Neural cell (in vitro differentiated cells): ENCODE data around the gene GDI1. TPM values are rescaled to one million over a fixed set of nuclear protein-coding genes. Genes with fewer than 3 reads are reported as not detected.

Experiments
- H2AFZ ChIP-seq: fragments of 200-600, 300-800 bp; sonication (generic), shearing (Covaris generic); 2 replicates; pipeline ENCODE4 v1.6.0; 2014; ENCODE audit warnings: low read depth, mild to moderate bottlenecking, antibody characterized with exemption, low read length, moderate library complexity
- H3F3A ChIP-seq: fragments of 200-600 bp; shearing (Covaris generic); 2 replicates; pipeline ENCODE4 v1.6.1; 2016; ENCODE audit warnings: mild to moderate bottlenecking, moderate library complexity, mixed read lengths, antibody characterized with exemption, low read length; ENCODE audit not compliant: insufficient read depth, poor library complexity, severe bottlenecking
- H3K27ac ChIP-seq: fragments of 200-600, 300-800 bp; sonication (generic), shearing (Covaris generic); 2 replicates; pipeline ENCODE4 v1.5.1; 2014; ENCODE audit warnings: mild to moderate bottlenecking, low read length, moderate library complexity
- H3K27me3 ChIP-seq: fragments of 300-800, 200-600 bp; sonication (generic), shearing (Covaris generic); 2 replicates; pipeline ENCODE4 v1.6.0; 2014; ENCODE audit warnings: mild to moderate bottlenecking, low read depth, low read length, moderate library complexity; ENCODE audit not compliant: insufficient read depth
- H3K36me3 ChIP-seq: fragments of 300-800, 200-600 bp; sonication (generic), shearing (Covaris generic); 2 replicates; pipeline ENCODE4 v1.5.1; 2014; ENCODE audit warnings: mild to moderate bottlenecking, antibody characterized with exemption, low read length, moderate library complexity; ENCODE audit not compliant: insufficient read depth
- H3K4me2 ChIP-seq: fragments of 300-800, 200-600 bp; sonication (generic), shearing (Covaris generic); 2 replicates; pipeline ENCODE4 v1.6.0; 2014; ENCODE audit warnings: mild to moderate bottlenecking, low read length
- H3K4me3 ChIP-seq: fragments of 300-800, 200-600 bp; sonication (generic), shearing (Covaris generic); 2 replicates; pipeline ENCODE4 v1.5.1; 2014; ENCODE audit warnings: mild to moderate bottlenecking, low read length, moderate library complexity
- H3K79me2 ChIP-seq: fragments of 200-600 bp; shearing (Covaris generic); replicated peaks from 2 replicates; pipeline ENCODE4 v1.6.0; 2014; ENCODE audit warnings: mild to moderate bottlenecking, low read length, moderate library complexity; ENCODE audit not compliant: insufficient read depth
- H3K9ac ChIP-seq: fragments of 300-800, 200-600 bp; sonication (generic), shearing (Covaris generic); 2 replicates; pipeline ENCODE4 v1.6.1; 2016; ENCODE audit warnings: mild to moderate bottlenecking, low read length, mixed read lengths
- H3K9me2 ChIP-seq: fragments of 200-600 bp; shearing (Covaris generic); 2 replicates; pipeline ENCODE4 v1.6.1; 2016; ENCODE audit warnings: mild to moderate bottlenecking, low read length, mixed read lengths; ENCODE audit not compliant: insufficient read depth
- H3K9me3 ChIP-seq: fragments of 200-600, 300-800 bp; sonication (generic), shearing (Covaris generic); 2 replicates; pipeline ENCODE4 v1.6.1; 2016; ENCODE audit warnings: mild to moderate bottlenecking, mixed run types, low read length, moderate library complexity, mixed read lengths
- H4K20me1 ChIP-seq: fragments of 200-600 bp; shearing (Covaris generic); 2 replicates; pipeline ENCODE4 v1.6.1; 2016; ENCODE audit warnings: mild to moderate bottlenecking, mixed run types; ENCODE audit not compliant: insufficient read depth
- CTCF ChIP-seq: fragments of 450-650 bp; IDR thresholded peaks from 2 replicates; pipeline ENCODE4 v1.5.1; 2014; ENCODE audit warnings: antibody characterized with exemption, mild to moderate bottlenecking, moderate library complexity; ENCODE audit not compliant: poor library complexity, severe bottlenecking
- EP300 ChIP-seq: fragments of 450-650 bp; conservative IDR thresholded peaks from 2 replicates; pipeline ENCODE4 v1.6.1; 2014; ENCODE audit warnings: antibody characterized with exemption, mild to moderate bottlenecking, moderate library complexity; ENCODE audit not compliant: poor library complexity, severe bottlenecking
- EZH2 ChIP-seq: fragments of 200-600, 300-800 bp; shearing (Covaris generic), sonication (generic); IDR thresholded peaks from 2 replicates; pipeline ENCODE4 v1.6.1; 2014; ENCODE audit warnings: antibody characterized with exemption, low read length, borderline replicate concordance, mild to moderate bottlenecking; ENCODE audit not compliant: insufficient read depth, poor library complexity, severe bottlenecking
- MXI1 ChIP-seq: fragments of 450-650 bp; conservative IDR thresholded peaks from 2 replicates; pipeline ENCODE4 v1.6.1; 2014; ENCODE audit warnings: antibody characterized with exemption, mild to moderate bottlenecking; ENCODE audit not compliant: poor library complexity, severe bottlenecking
- POLR2AphosphoS5 ChIP-seq: IDR thresholded peaks from 2 replicates; pipeline ENCODE4 v1.6.1; 2012
- RAD21 ChIP-seq: fragments of 450-650 bp; conservative IDR thresholded peaks from 2 replicates; pipeline ENCODE4 v1.6.1; 2014; ENCODE audit warnings: antibody characterized with exemption, mild to moderate bottlenecking, moderate library complexity
- REST ChIP-seq: IDR thresholded peaks from 2 replicates; pipeline ENCODE4 v1.6.1; 2012; ENCODE audit warnings: borderline replicate concordance
- SMC3 ChIP-seq: fragments of 450-650 bp; conservative IDR thresholded peaks from 2 replicates; pipeline ENCODE4 v1.6.1; 2014; ENCODE audit warnings: antibody characterized with exemption, mild to moderate bottlenecking, moderate library complexity; ENCODE audit not compliant: poor library complexity
- TAF1 ChIP-seq: IDR thresholded peaks from 2 replicates; pipeline ENCODE4 v1.6.1; 2012; ENCODE audit warnings: low read depth
- polyA plus RNA-seq: library from polyadenylated mRNA; depleted of rRNA; stranded (reverse); fragments of >200 nt; gene quantifications from 2 replicates; pipeline ENCODE4 v1.2.3, GENCODE V29; 2014

GDI1 gene
- polyA plus RNA-seq, 1 donor from 2014 or later, result 370 TPM

- H3K79me2 ChIP-seq, result no peaks in the 10 kb centered on the region
- no peak overlapping the region for H3K27ac ChIP-seq
- no peaks in the 10 kb centered on the region for H3K9me3 ChIP-seq
- H3K9me2 ChIP-seq, result no peaks in the 10 kb centered on the region
- H3K4me2 ChIP-seq, result no peak overlapping the region
- no peaks in the 10 kb centered on the region for H4K20me1 ChIP-seq
- H3F3A ChIP-seq, result no peaks in the 10 kb centered on the region
- TF ChIP-seq EZH2, result no peak
- TF ChIP-seq TAF1, result no peak
- no peak overlapping the region for H3K9ac ChIP-seq
- no peak overlapping the region for H3K4me3 ChIP-seq
- H3K27me3 ChIP-seq, result no peaks in the 10 kb centered on the region
- H2AFZ ChIP-seq, result no peak overlapping the region
- H3K36me3 ChIP-seq, result no peaks in the 10 kb centered on the region
Measured at GRCh38 chrX:154417157-154417556, 19.8 kb upstream of the GDI1 start.

GRCh38 chrX:154419189-154419588 lies 17.8 kb upstream of the GDI1 start:
- Histone ChIP-seq H3K36me3 (no peaks in the 10 kb centered on the region), H3K27me3 (no peaks in the 10 kb centered on the region), H2AFZ (no peak overlapping the region), H3K4me2 (no peak overlapping the region), H4K20me1 (no peaks in the 10 kb centered on the region), H3F3A (no peaks in the 10 kb centered on the region), H3K9me3 (no peaks in the 10 kb centered on the region), H3K79me2 (no peaks in the 10 kb centered on the region), H3K27ac (no peak overlapping the region), H3K9ac (no peak overlapping the region), H3K9me2 (no peaks in the 10 kb centered on the region), H3K4me3 (no peak overlapping the region)
- TF ChIP-seq MXI1 (no peak), EZH2 (no peak), RAD21 (no peak), SMC3 (no peak), REST (no peak), CTCF (no peak), TAF1 (no peak), EP300 (no peak), POLR2AphosphoS5 (no peak)

- no peak overlapping the region for H3K9ac ChIP-seq
- H3K36me3 ChIP-seq, result no peaks in the 10 kb centered on the region
- H3K4me2 ChIP-seq, result no peak overlapping the region
- no peaks in the 10 kb centered on the region for H3K9me2 ChIP-seq
- H3F3A ChIP-seq, result no peaks in the 10 kb centered on the region
- H4K20me1 ChIP-seq, result no peaks in the 10 kb centered on the region
- no peaks in the 10 kb centered on the region for H3K9me3 ChIP-seq
- no peak overlapping the region for H2AFZ ChIP-seq
- no peaks in the 10 kb centered on the region for H3K79me2 ChIP-seq
- no peak for TF ChIP-seq MXI1
- TF ChIP-seq EZH2, result no peak
- TF ChIP-seq RAD21, result no peak
- no peak for TF ChIP-seq POLR2AphosphoS5
- no peak for TF ChIP-seq CTCF
- no peak overlapping the region for H3K4me3 ChIP-seq
- no peak overlapping the region for H3K27ac ChIP-seq
- no peaks in the 10 kb centered on the region for H3K27me3 ChIP-seq
Measured at GRCh38 chrX:154419688-154420401, 17.1 kb upstream of the GDI1 start.
